ENCODE results near the gene GFOD2. TPM values are rescaled to one million over a fixed set of nuclear protein-coding genes. Genes with fewer than 3 reads are reported as not detected.
A peak's percentile ranks its signal among the peaks of the same experiment; 100 is the strongest.

GFOD2 gene
- total RNA-seq, 2 experiments from 2014 or later = 16.2 to 18.0 TPM

- no TSS peak for BruUV-seq (replicated peaks)
- Histone ChIP-seq H3K4me1 (ENCODE audit: insufficient read depth, low read length, poor library complexity, severe bottlenecking) (peaks cover 16% of the 10 kb centered on the region), H4K20me1 (ENCODE audit: insufficient read depth, low read length) (no peaks in the 10 kb centered on the region; the same call in 1 of the 2 replicates), H2AFZ (ENCODE audit: low read length) (no peak overlapping the region), H3K4me2 (ENCODE audit: low read length) (no peak overlapping the region), H3K9me3 (ENCODE audit: low read length) (no peaks in the 10 kb centered on the region), H3K36me3 (ENCODE audit: insufficient read depth, low read length) (peaks cover 74% of the 10 kb centered on the region), H3K27ac (ENCODE audit: low read depth, low read length, poor library complexity, severe bottlenecking) (no peak overlapping the region), H3K9me2 (ENCODE audit: insufficient read depth, low read length) (no peaks in the 10 kb centered on the region), H3K4me3 (ENCODE audit: low read depth, low read length, poor library complexity, severe bottlenecking) (no peak overlapping the region), H3K79me2 (ENCODE audit: insufficient read depth, low read depth, low read length) (peaks cover 14% of the 10 kb centered on the region; the same call in 1 of the 2 replicates)
- ChIA-PET POLR2A (interaction anchor here (1.6 kb wide), 1 partner anchor 10 kb away, joined by 4 read pairs; the partner anchor contains the start of gene ACD), CTCF (ENCODE audit: unreplicated experiment) (no interaction called here)
- DNase-seq (ENCODE audit: low spot score) = no peak
- TF ChIP-seq EZH2phosphoT487 (IDR thresholded peaks at IDR 0.05; ENCODE audit: borderline replicate concordance, low read depth, low read length) (no peak), CTCF (conservative IDR thresholded peaks at IDR 0.05; ENCODE audit: low read length) (no peak)
- intact Hi-C loops (cut with micrococcal nuclease; ENCODE audit: unreplicated experiment) = no loop called here
Observed at GRCh38 chr16:67650023-67650422, 69.1 kb downstream of the GFOD2 start.

GRCh38 chr16:67649494-67649931 is 69.6 kb downstream of the GFOD2 start:
- peaks cover 17% of the 10 kb centered on the region for H3K4me1 ChIP-seq (ENCODE audit: insufficient read depth, low read length, poor library complexity, severe bottlenecking)
- DNase-seq (ENCODE audit: low spot score) = no peak
- intact Hi-C loops (cut with micrococcal nuclease; ENCODE audit: unreplicated experiment) = no loop called here
- H3K27ac ChIP-seq (ENCODE audit: low read depth, low read length, poor library complexity, severe bottlenecking) = no peak overlapping the region
- no peaks in the 10 kb centered on the region for H3K9me3 ChIP-seq (ENCODE audit: low read length)
- H3K4me2 ChIP-seq (ENCODE audit: low read length) = no peak overlapping the region
- BruUV-seq (replicated peaks) = TSS peak; percentile 53
- no peak overlapping the region for H2AFZ ChIP-seq (ENCODE audit: low read length)
- H3K4me3 ChIP-seq (ENCODE audit: low read depth, low read length, poor library complexity, severe bottlenecking) = no peak overlapping the region
- ChIA-PET CTCF (ENCODE audit: unreplicated experiment) (no interaction called here), POLR2A (no interaction called here)
- H3K9me2 ChIP-seq (ENCODE audit: insufficient read depth, low read length) = no peaks in the 10 kb centered on the region
- H4K20me1 ChIP-seq (ENCODE audit: insufficient read depth, low read length) = no peaks in the 10 kb centered on the region; the same call in 1 of the 2 replicates
- peaks cover 69% of the 10 kb centered on the region for H3K36me3 ChIP-seq (ENCODE audit: insufficient read depth, low read length)
- TF ChIP-seq CTCF (conservative IDR thresholded peaks at IDR 0.05; ENCODE audit: low read length) = no peak
- no peak for TF ChIP-seq EZH2phosphoT487 (IDR thresholded peaks at IDR 0.05; ENCODE audit: borderline replicate concordance, low read depth, low read length)
- H3K79me2 ChIP-seq (ENCODE audit: insufficient read depth, low read depth, low read length) = peaks cover 14% of the 10 kb centered on the region; the same call in 1 of the 2 replicates

GRCh38 chr16:67648764-67649407 is 70.2 kb downstream of the GFOD2 start:
- Histone ChIP-seq H4K20me1 (ENCODE audit: insufficient read depth, low read length) (no peaks in the 10 kb centered on the region; the same call in 1 of the 2 replicates), H3K27ac (ENCODE audit: low read depth, low read length, poor library complexity, severe bottlenecking) (no peak overlapping the region), H3K4me3 (ENCODE audit: low read depth, low read length, poor library complexity, severe bottlenecking) (no peak overlapping the region), H2AFZ (ENCODE audit: low read length) (no peak overlapping the region), H3K9me2 (ENCODE audit: insufficient read depth, low read length) (no peaks in the 10 kb centered on the region), H3K79me2 (ENCODE audit: insufficient read depth, low read depth, low read length) (peaks cover 14% of the 10 kb centered on the region; the same call in 1 of the 2 replicates), H3K4me2 (ENCODE audit: low read length) (no peak overlapping the region), H3K36me3 (ENCODE audit: insufficient read depth, low read length) (peaks cover 63% of the 10 kb centered on the region), H3K9me3 (ENCODE audit: low read length) (no peaks in the 10 kb centered on the region), H3K4me1 (ENCODE audit: insufficient read depth, low read length, poor library complexity, severe bottlenecking) (peaks cover 23% of the 10 kb centered on the region)
- intact Hi-C loops (cut with micrococcal nuclease; ENCODE audit: unreplicated experiment) = no loop called here
- no peak for DNase-seq (ENCODE audit: low spot score)
- ChIA-PET POLR2A (no interaction called here), CTCF (ENCODE audit: unreplicated experiment) (no interaction called here)
- TF ChIP-seq EZH2phosphoT487 (IDR thresholded peaks at IDR 0.05; ENCODE audit: borderline replicate concordance, low read depth, low read length) = no peak
- TF ChIP-seq CTCF (conservative IDR thresholded peaks at IDR 0.05; ENCODE audit: low read length) = no peak
- no TSS peak for BruUV-seq (replicated peaks)

Measured in OCI-LY7 (cell line).